K562 (cell line): ENCODE measurements around the gene WDR45. TPM values are rescaled to one million over a fixed set of nuclear protein-coding genes. Genes with fewer than 3 reads are reported as not detected.
A peak's percentile ranks its signal among the peaks of the same experiment; 100 is the strongest.

Source experiments
- ATAC-seq: fragments of 200-7000 bp; cut with Tn5 transposase; 3 replicates; pipeline ENCODE4 v1.9.1; 2020; ENCODE audit warnings: moderate library complexity
- BruUV-seq: library from RNA; stranded (reverse); fragments of 400-500 nt; replicated peaks from 2 replicates; lab custom pipeline; 2021; lab: Mats Ljungman, UMichigan
- CTCF ChIA-PET: fragments of 300-600 bp; formaldehyde crosslinking; extraction: SDS; loops from one replicate; lab custom pipeline; 2021; ENCODE audit warnings: low intra/inter-chr PET ratio; lab: Yijun Ruan, JAX
- POLR2A ChIA-PET: fragments of 300-600, 350-650 bp; sonication (Branson Sonifier 250); formaldehyde crosslinking; extraction: SDS; loops from one replicate; lab custom pipeline; 2021; ENCODE audit warnings: antibody characterized with exemption, inconsistent platforms; lab: Yijun Ruan, JAX
- DNase-seq, 4 experiments: peaks; one replicate each; pipeline versions ENCODE4 v3.0.0 to v3.0.0-alpha.2; 2011 to 2018; ENCODE audit warnings: low spot score in 3 of 4, mixed read lengths in 3 of 4; ENCODE audit errors: extremely low read depth in 1 of 4
- FAIRE-seq: peaks from 2 replicates; lab custom pipeline; 2011; peaks lifted over from hg19 to GRCh38; lab: Jason Lieb, UNC
- H2AFZ ChIP-seq: 2 replicates; pipeline ENCODE4 v1.6.0; 2011; ENCODE audit warnings: low read depth, low read length, control low read depth, inconsistent platforms
- H3K27ac ChIP-seq: fragments of 200-600 bp; 3 replicates; pipeline ENCODE4 v1.8.0; 2011; ENCODE audit warnings: low read depth, mild to moderate bottlenecking, control low read depth, inconsistent platforms, low read length, moderate library complexity, mixed read lengths; ENCODE audit errors: extremely low read depth
- H3K27me3 ChIP-seq, 2 experiments: fragments of 300-600 bp in 1 of 2; 2 replicates in 1 of 2; 3 replicates in 1 of 2; pipeline versions ENCODE4 v1.6.0 to v1.8.0; 2011; ENCODE audit warnings: inconsistent platforms in 2 of 2, low read length in 2 of 2, mild to moderate bottlenecking in 1 of 2, mixed read lengths in 1 of 2, moderate library complexity in 1 of 2; ENCODE audit not compliant: control insufficient read depth in 2 of 2, insufficient read depth in 2 of 2
- H3K36me3 ChIP-seq: fragments of 300-600 bp; 3 replicates; pipeline ENCODE4 v1.8.0; 2011; ENCODE audit warnings: mild to moderate bottlenecking, low read length, inconsistent platforms; ENCODE audit not compliant: control insufficient read depth, insufficient read depth
- H3K4me1 ChIP-seq, 2 experiments: fragments of 200-600 bp in 1 of 2; replicated peaks in 1 of 2; 2 replicates in 1 of 2; 3 replicates in 1 of 2; pipeline versions ENCODE4 v1.5.1 to v1.8.0; 2011; ENCODE audit warnings: inconsistent platforms in 2 of 2, low read length in 2 of 2, mild to moderate bottlenecking in 1 of 2, mixed read lengths in 1 of 2, moderate library complexity in 1 of 2; ENCODE audit not compliant: control insufficient read depth in 2 of 2, insufficient read depth in 2 of 2
- H3K4me2 ChIP-seq: 2 replicates; pipeline ENCODE4 v1.6.1; 2011; ENCODE audit warnings: low read length, control low read depth, inconsistent platforms, mixed read lengths; ENCODE audit not compliant: insufficient read depth
- H3K4me3 ChIP-seq: fragments of 200-600 bp; sonication (generic), shearing (Covaris generic); 2 replicates; pipeline ENCODE4 v1.5.1; 2016; ENCODE audit warnings: control low read depth, inconsistent platforms
- H3K79me2 ChIP-seq: fragments of 200-600 bp; 3 replicates; pipeline ENCODE4 v1.8.0; 2011; ENCODE audit warnings: low read length, inconsistent platforms; ENCODE audit not compliant: control insufficient read depth, insufficient read depth
- H3K9ac ChIP-seq, 2 experiments: 2 replicates each; pipeline versions ENCODE4 v1.6.0 to v1.6.1; 2011; ENCODE audit warnings: low read depth in 2 of 2, low read length in 2 of 2, control low read depth in 1 of 2, inconsistent platforms in 1 of 2, mild to moderate bottlenecking in 1 of 2, mixed read lengths in 1 of 2; ENCODE audit not compliant: insufficient read depth in 1 of 2
- H3K9me1 ChIP-seq: one replicate; pipeline ENCODE4 v1.6.0; 2011; ENCODE audit warnings: inconsistent platforms, mild to moderate bottlenecking, low read length, moderate library complexity; ENCODE audit not compliant: control insufficient read depth, insufficient read depth
- H3K9me3 ChIP-seq: replicated peaks from 2 replicates; pipeline ENCODE4 v1.5.1; 2011; ENCODE audit warnings: low read depth, low read length, inconsistent platforms; ENCODE audit not compliant: control insufficient read depth, insufficient read depth
- H4K20me1 ChIP-seq: replicated peaks from 2 replicates; pipeline ENCODE4 v1.6.1; 2011; ENCODE audit warnings: low read length, inconsistent platforms, mixed read lengths; ENCODE audit not compliant: control insufficient read depth, insufficient read depth
- MITF ChIP-seq: IDR thresholded peaks from 2 replicates; pipeline ENCODE4 v1.6.1; 2014; ENCODE audit warnings: antibody characterized with exemption
- MLLT1 ChIP-seq, 2 experiments: fragments of 450-650 bp; IDR thresholded peaks; 2 replicates each; pipeline ENCODE4 v1.6.1; 2016
- NBN ChIP-seq: fragments of 450-650 bp; IDR thresholded peaks from 2 replicates; pipeline ENCODE4 v1.6.1; 2016; ENCODE audit warnings: low read depth, mild to moderate bottlenecking
- NCOA6 ChIP-seq: fragments of 450-650 bp; IDR thresholded peaks from 2 replicates; pipeline ENCODE4 v1.6.1; 2017; ENCODE audit warnings: mild to moderate bottlenecking
- PKNOX1 ChIP-seq: fragments of 450-650 bp; IDR thresholded peaks from 2 replicates; pipeline ENCODE4 v1.6.1; 2016
- POLR2G ChIP-seq: fragments of 200-400 bp; formaldehyde crosslinking; IDR thresholded peaks from 2 replicates; pipeline ENCODE4 v1.6.1; 2017; ENCODE audit warnings: low read depth, mild to moderate bottlenecking, antibody characterized with exemption, low read length, moderate library complexity
- RBFOX2 ChIP-seq: fragments of 200-400 bp; formaldehyde crosslinking; IDR thresholded peaks from 2 replicates; pipeline ENCODE4 v1.6.1; 2017; ENCODE audit warnings: low read depth, mild to moderate bottlenecking, low read length, moderate library complexity
- SPI1 ChIP-seq: IDR thresholded peaks from 2 replicates; pipeline ENCODE4 v1.6.1; 2011; ENCODE audit warnings: low read depth, low read length, control low read depth, borderline replicate concordance
- ZNF217 ChIP-seq: sonication (generic); formaldehyde crosslinking; IDR thresholded peaks from 2 replicates; pipeline ENCODE4 v1.8.0; 2022; ENCODE audit warnings: mild to moderate bottlenecking, missing genetic modification reagents
- WGBS: fragments of 100-300 bp; shearing (Covaris generic); methylation state at CpG from one replicate; pipeline ENCODE4 v1.1.6; 2016; ENCODE audit warnings: low coverage, mixed read lengths; ENCODE audit not compliant: insufficient coverage; ENCODE audit errors: missing lambda C conversion rate; 5-methylcytosine and 5-hydroxymethylcytosine counted together
- in situ Hi-C: fragments of 300-500 bp; cut with MboI; formaldehyde crosslinking; loops from 4 replicates; pipeline ENCODE4 v1.15.0; 2018; ENCODE audit warnings: inconsistent platforms, mixed read lengths
- intact Hi-C: fragments of 100-400 bp; cut with micrococcal nuclease; formaldehyde crosslinking; loops from 2 replicates; pipeline ENCODE4 v1.14.2; 2022
- polyA plus RNA-seq, 8 experiments: library from polyadenylated mRNA; depleted of rRNA in 4 of 8; stranded (reverse) in 5 of 8; unstranded in 3 of 8; fragments of >200 nt; fragmentation: Nextera tagmentation in 2 of 8; fragmentation: Illumina TruSeq in 1 of 8; extraction: Ambion mirVana in 2 of 8; extraction: Trizol in 1 of 8; gene quantifications; 2 replicates each; pipeline versions ENCODE4 v1.2.1 to v1.2.3, GENCODE V29; 2011 to 2014; ENCODE audit warnings: inconsistent platforms in 1 of 8, missing spikeins in 1 of 8
- total RNA-seq, 7 experiments: library from RNA; depleted of rRNA in 6 of 7; stranded (reverse); fragments of >200 nt in 6 of 7; fragmentation: Illumina TruSeq in 2 of 7; extraction: Trizol in 2 of 7; gene quantifications; 2 replicates each; pipeline versions ENCODE4 v1.2.1 to v1.2.3, GENCODE V29; 2011 to 2021; ENCODE audit warnings: low replicate concordance in 1 of 7

Gene WDR45
- total and polyA plus RNA-seq, 9 of the 15 experiments (the other 6 are each of a cell fraction or from before 2014, with no cell fraction given), result 19.4 to 136 (median 59.7) TPM

- no peak for FAIRE-seq
- ChIA-PET POLR2A (no interaction called here), CTCF (no interaction called here)
- Histone ChIP-seq H3K9ac (no peak overlapping the region), H3K27ac (no peak overlapping the region), H3K79me2 (no peaks in the 10 kb centered on the region), H3K36me3 (peaks cover 27% of the 10 kb centered on the region; the same call in 2 of the 3 replicates), H3K4me3 (no peak overlapping the region), H3K4me2 (no peak overlapping the region), H3K27me3 (no peaks in the 10 kb centered on the region), H4K20me1 (no peaks in the 10 kb centered on the region), H3K9me3 (no peaks in the 10 kb centered on the region), H3K9me1 (no peaks in the 10 kb centered on the region), H3K4me1 (peaks cover 0 to 39% of the 10 kb centered on the region in 2 experiments; a peak in 3 of 5 replicates), H2AFZ (no peak overlapping the region)
- BruUV-seq, result no TSS peak
- ATAC-seq, result peak; percentile 29
- TF ChIP-seq SPI1, result no peak
- peak; percentile 42; the same call in 1 of the 2 replicates for TF ChIP-seq RBFOX2
- in situ Hi-C loops, result no loop called here
- no peak for DNase-seq
- intact Hi-C loops, result no loop called here
- WGBS, result 91% methylated on average over 6 of the region's 10 CpGs
These were observed 7.0 kb downstream of the WDR45 start for GRCh38 chrX:49072712-49073095.

- H3K79me2 ChIP-seq, result no peaks in the 10 kb centered on the region
- no peak overlapping the region for H3K27ac ChIP-seq
- no peaks in the 10 kb centered on the region for H3K9me3 ChIP-seq
- POLR2A ChIA-PET, result no interaction called here
- H3K4me2 ChIP-seq, result no peak overlapping the region
- BruUV-seq, result no TSS peak
- no peak overlapping the region for H3K4me3 ChIP-seq
- no peaks in the 10 kb centered on the region for H4K20me1 ChIP-seq
- H3K9me1 ChIP-seq, result no peaks in the 10 kb centered on the region
- ATAC-seq, result peak; percentile 11
- DNase-seq, result peak in 1 of 4 experiments; percentile 31
- peak overlapping the region in 1 of 2 experiments; percentile 26; a peak in 1 of 4 replicates for H3K9ac ChIP-seq
- peaks cover 0 to 40% of the 10 kb centered on the region in 2 experiments; a peak in 3 of 5 replicates for H3K4me1 ChIP-seq
- intact Hi-C loops, result no loop called here
- no peaks in the 10 kb centered on the region for H3K27me3 ChIP-seq
- in situ Hi-C loops, result no loop called here
- WGBS, result 65% methylated on average over 20 of the region's 63 CpGs
- no peak overlapping the region for H2AFZ ChIP-seq
- no peak for FAIRE-seq
- CTCF ChIA-PET, result no interaction called here
- peaks cover 21% of the 10 kb centered on the region; the same call in 2 of the 3 replicates for H3K36me3 ChIP-seq
- peak; percentile 72 for TF ChIP-seq PKNOX1
- peak; percentile 79 for TF ChIP-seq POLR2G
- no peak for TF ChIP-seq MITF
- TF ChIP-seq NCOA6, result no peak
- TF ChIP-seq MLLT1 (IDR thresholded peaks at IDR 0.05), result no peak
- TF ChIP-seq ZNF217 (CRISPR knock-in tag), result no peak
- no peak for TF ChIP-seq NBN
These were observed 7.6 kb downstream of the WDR45 start for GRCh38 chrX:49071877-49072711.
